MCF 10A (cell line): Measurements from ENCODE around the gene STAG2. TPM values are rescaled to one million over a fixed set of nuclear protein-coding genes. Genes with fewer than 3 reads are reported as not detected.

Source experiments
- BruUV-seq: library from RNA; stranded (reverse); fragments of 400-500 nt; replicated peaks from 2 replicates; lab custom pipeline; 2021; lab: Mats Ljungman, UMichigan
- CTCF ChIA-PET: fragments of 300-600 bp; sonication (Branson Sonifier 250); formaldehyde crosslinking; extraction: SDS; loops from one replicate; lab custom pipeline; 2021; ENCODE audit warnings: antibody characterized with exemption, inconsistent platforms; lab: Yijun Ruan, JAX
- POLR2A ChIA-PET: fragments of 300-600, 350-650 bp; sonication (Branson Sonifier 250); formaldehyde crosslinking; extraction: SDS; loops from one replicate; lab custom pipeline; 2020; ENCODE audit warnings: antibody characterized with exemption, inconsistent platforms; lab: Yijun Ruan, JAX
- DNase-seq: peaks from one replicate; pipeline ENCODE4 v3.0.0-alpha.2; 2018; ENCODE audit not compliant: unreplicated experiment
- H3K27ac Mint-ChIP-seq: one replicate; pipeline ENCODE4 v1.8.0; 2022; ENCODE audit warnings: mild to moderate bottlenecking, low read depth, mixed read lengths; ENCODE audit not compliant: unreplicated experiment
- H3K27me3 Mint-ChIP-seq: one replicate; pipeline ENCODE4 v1.8.0; 2022; ENCODE audit warnings: mixed read lengths; ENCODE audit not compliant: insufficient read depth, unreplicated experiment
- H3K36me3 Mint-ChIP-seq: one replicate; pipeline ENCODE4 v1.8.0; 2022; ENCODE audit warnings: mild to moderate bottlenecking, moderate library complexity, mixed read lengths; ENCODE audit not compliant: insufficient read depth, unreplicated experiment
- H3K4me1 Mint-ChIP-seq: one replicate; pipeline ENCODE4 v1.8.0; 2022; ENCODE audit warnings: mixed read lengths; ENCODE audit not compliant: insufficient read depth, unreplicated experiment
- H3K4me3 Mint-ChIP-seq: one replicate; pipeline ENCODE4 v1.8.0; 2022; ENCODE audit warnings: mild to moderate bottlenecking, moderate library complexity, mixed read lengths; ENCODE audit not compliant: unreplicated experiment
- H3K9me3 Mint-ChIP-seq: one replicate; pipeline ENCODE4 v1.8.0; 2022; ENCODE audit warnings: mixed read lengths; ENCODE audit not compliant: unreplicated experiment
- intact Hi-C: fragments of 100-400 bp; cut with micrococcal nuclease; formaldehyde crosslinking; loops from 2 replicates; pipeline ENCODE4 v1.14.1; 2022
- total RNA-seq: library from RNA; stranded (reverse); gene quantifications from 2 replicates; pipeline ENCODE4 v1.2.3, GENCODE V29; 2022
- TF ChIP-seq, protein P1 (sequence below): fragments of 200-600 bp; IDR thresholded peaks from one replicate; pipeline ENCODE4 v1.8.0; 2022; ENCODE audit warnings: antibody characterized with exemption, mild to moderate bottlenecking; ENCODE audit not compliant: unreplicated experiment

The STAG2 gene
- total RNA-seq, 1 experiment from 2014 or later = 80.7 TPM

DNA sequence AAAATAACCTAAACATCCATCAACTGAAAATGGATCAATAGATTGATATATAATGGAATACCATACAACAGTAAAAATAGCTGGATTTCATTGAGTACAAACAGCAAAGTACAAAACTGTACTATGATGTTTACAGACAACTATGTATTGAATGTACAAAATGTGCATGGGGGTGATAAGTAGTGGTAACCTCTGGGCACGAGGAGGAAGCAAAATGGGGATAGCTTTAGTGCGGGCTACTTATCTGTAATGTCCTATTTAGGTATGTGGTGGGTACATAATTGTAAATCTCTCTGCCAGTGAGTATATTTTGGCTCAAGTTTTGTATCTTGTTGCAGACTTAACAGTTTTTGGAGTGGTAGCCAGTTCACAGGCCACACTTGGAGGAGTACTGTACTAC lies 123.6 kb downstream of the STAG2 start:
- no peak overlapping the region for H3K4me3 Mint-ChIP-seq
- peaks cover 60% of the 10 kb centered on the region for H3K36me3 Mint-ChIP-seq
- no TSS peak for BruUV-seq
- no peak overlapping the region for H3K27ac Mint-ChIP-seq
- intact Hi-C loops = no loop called here
- TF ChIP-seq, protein P1, sequence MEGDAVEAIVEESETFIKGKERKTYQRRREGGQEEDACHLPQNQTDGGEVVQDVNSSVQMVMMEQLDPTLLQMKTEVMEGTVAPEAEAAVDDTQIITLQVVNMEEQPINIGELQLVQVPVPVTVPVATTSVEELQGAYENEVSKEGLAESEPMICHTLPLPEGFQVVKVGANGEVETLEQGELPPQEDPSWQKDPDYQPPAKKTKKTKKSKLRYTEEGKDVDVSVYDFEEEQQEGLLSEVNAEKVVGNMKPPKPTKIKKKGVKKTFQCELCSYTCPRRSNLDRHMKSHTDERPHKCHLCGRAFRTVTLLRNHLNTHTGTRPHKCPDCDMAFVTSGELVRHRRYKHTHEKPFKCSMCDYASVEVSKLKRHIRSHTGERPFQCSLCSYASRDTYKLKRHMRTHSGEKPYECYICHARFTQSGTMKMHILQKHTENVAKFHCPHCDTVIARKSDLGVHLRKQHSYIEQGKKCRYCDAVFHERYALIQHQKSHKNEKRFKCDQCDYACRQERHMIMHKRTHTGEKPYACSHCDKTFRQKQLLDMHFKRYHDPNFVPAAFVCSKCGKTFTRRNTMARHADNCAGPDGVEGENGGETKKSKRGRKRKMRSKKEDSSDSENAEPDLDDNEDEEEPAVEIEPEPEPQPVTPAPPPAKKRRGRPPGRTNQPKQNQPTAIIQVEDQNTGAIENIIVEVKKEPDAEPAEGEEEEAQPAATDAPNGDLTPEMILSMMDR = no peak
- no peak for DNase-seq
- ChIA-PET CTCF (interaction anchor here (0.8 kb wide), 1 partner anchor 13 kb away, joined by 3 read pairs; no protein-coding TSS in a partner anchor), POLR2A (no interaction called here)
- no peaks in the 10 kb centered on the region for H3K9me3 Mint-ChIP-seq
- no peaks in the 10 kb centered on the region for H3K27me3 Mint-ChIP-seq
- no peaks in the 10 kb centered on the region for H3K4me1 Mint-ChIP-seq

GRCh38 chrX:124086411-124086810 lies 124.9 kb downstream of the STAG2 start:
- H3K27me3 Mint-ChIP-seq = no peaks in the 10 kb centered on the region
- peaks cover 56% of the 10 kb centered on the region for H3K36me3 Mint-ChIP-seq
- H3K4me1 Mint-ChIP-seq = no peaks in the 10 kb centered on the region
- ChIA-PET CTCF (no interaction called here), POLR2A (no interaction called here)
- intact Hi-C loops = no loop called here
- H3K4me3 Mint-ChIP-seq = no peak overlapping the region
- no TSS peak for BruUV-seq
- H3K9me3 Mint-ChIP-seq = no peaks in the 10 kb centered on the region
- no peak for DNase-seq
- TF ChIP-seq, protein P1 = no peak
- H3K27ac Mint-ChIP-seq = no peak overlapping the region

- DNase-seq = no peak
- no peaks in the 10 kb centered on the region for H3K27me3 Mint-ChIP-seq
- peaks cover 56% of the 10 kb centered on the region for H3K36me3 Mint-ChIP-seq
- no TSS peak for BruUV-seq
- no peak overlapping the region for H3K4me3 Mint-ChIP-seq
- no peaks in the 10 kb centered on the region for H3K4me1 Mint-ChIP-seq
- ChIA-PET POLR2A (no interaction called here), CTCF (interaction anchor here (0.6 to 0.7 kb wide), 2 partner anchors 10 to 145 kb away, joined by 3 read pairs; no protein-coding TSS in a partner anchor)
- no peaks in the 10 kb centered on the region for H3K9me3 Mint-ChIP-seq
- intact Hi-C loops = no loop called here
- H3K27ac Mint-ChIP-seq = no peak overlapping the region
- TF ChIP-seq, protein P1 = no peak
Measured at GRCh38 chrX:124087000-124087746, 125.7 kb downstream of the STAG2 start.

- intact Hi-C loops = no loop called here
- H3K27ac Mint-ChIP-seq = no peak overlapping the region
- no peaks in the 10 kb centered on the region for H3K4me1 Mint-ChIP-seq
- no TSS peak for BruUV-seq
- CTCF ChIA-PET = no interaction called here
- H3K9me3 Mint-ChIP-seq = no peaks in the 10 kb centered on the region
- H3K36me3 Mint-ChIP-seq = peaks cover 53% of the 10 kb centered on the region
- no peak overlapping the region for H3K4me3 Mint-ChIP-seq
- no peak for DNase-seq
- no peaks in the 10 kb centered on the region for H3K27me3 Mint-ChIP-seq
- TF ChIP-seq, protein P1 = no peak
- POLR2A ChIA-PET = interaction anchor here (0.7 kb wide), 1 partner anchor 1178 kb away, joined by 3 read pairs; no protein-coding TSS in a partner anchor
Measured at GRCh38 chrX:124093222-124093621, 131.7 kb downstream of the STAG2 start.
